Liver (tissue), 3 donors: ENCODE results near the gene OR51I1.

Source experiments
- FOXA1 ChIP-seq: IDR thresholded peaks from 2 replicates; pipeline ENCODE4 v1.6.1; 2016; ENCODE audit warnings: antibody characterized with exemption
- JUND ChIP-seq, 2 donors: IDR thresholded peaks; 2 replicates each; pipeline ENCODE4 v1.6.1; 2016; ENCODE audit warnings: antibody characterized with exemption in 2 of 2
- MAX ChIP-seq: IDR thresholded peaks from 2 replicates; pipeline ENCODE4 v1.6.1; 2016; ENCODE audit warnings: antibody characterized with exemption
- RAD21 ChIP-seq, 2 donors: IDR thresholded peaks; 2 replicates each; pipeline ENCODE4 v1.6.1; 2016; ENCODE audit warnings: antibody characterized with exemption in 2 of 2, mild to moderate bottlenecking in 2 of 2
- YY1 ChIP-seq: IDR thresholded peaks from 2 replicates; pipeline ENCODE4 v1.6.1; 2016; ENCODE audit warnings: antibody characterized with exemption, mild to moderate bottlenecking
- TF ChIP-seq, protein P1 (sequence below): fragments of 150-350 bp; IDR thresholded peaks from 2 replicates; pipeline ENCODE4 v1.5.1; 2017; ENCODE audit warnings: improper control_type of control experiment, low read depth, low read length; ENCODE audit not compliant: missing input control
- TF ChIP-seq, protein P2 (sequence below): IDR thresholded peaks from 2 replicates; pipeline ENCODE4 v1.6.1; 2016; ENCODE audit warnings: antibody characterized with exemption, mild to moderate bottlenecking
- TF ChIP-seq, protein P3 (sequence below): IDR thresholded peaks from 2 replicates; pipeline ENCODE4 v1.6.1; 2016; ENCODE audit warnings: antibody characterized with exemption
- donor health status: healthy.
- donor health status: healthy.

GRCh38 chr11:5398936-5399335 lies 42.4 kb downstream of the OR51I1 start:
- TF ChIP-seq, protein P1, sequence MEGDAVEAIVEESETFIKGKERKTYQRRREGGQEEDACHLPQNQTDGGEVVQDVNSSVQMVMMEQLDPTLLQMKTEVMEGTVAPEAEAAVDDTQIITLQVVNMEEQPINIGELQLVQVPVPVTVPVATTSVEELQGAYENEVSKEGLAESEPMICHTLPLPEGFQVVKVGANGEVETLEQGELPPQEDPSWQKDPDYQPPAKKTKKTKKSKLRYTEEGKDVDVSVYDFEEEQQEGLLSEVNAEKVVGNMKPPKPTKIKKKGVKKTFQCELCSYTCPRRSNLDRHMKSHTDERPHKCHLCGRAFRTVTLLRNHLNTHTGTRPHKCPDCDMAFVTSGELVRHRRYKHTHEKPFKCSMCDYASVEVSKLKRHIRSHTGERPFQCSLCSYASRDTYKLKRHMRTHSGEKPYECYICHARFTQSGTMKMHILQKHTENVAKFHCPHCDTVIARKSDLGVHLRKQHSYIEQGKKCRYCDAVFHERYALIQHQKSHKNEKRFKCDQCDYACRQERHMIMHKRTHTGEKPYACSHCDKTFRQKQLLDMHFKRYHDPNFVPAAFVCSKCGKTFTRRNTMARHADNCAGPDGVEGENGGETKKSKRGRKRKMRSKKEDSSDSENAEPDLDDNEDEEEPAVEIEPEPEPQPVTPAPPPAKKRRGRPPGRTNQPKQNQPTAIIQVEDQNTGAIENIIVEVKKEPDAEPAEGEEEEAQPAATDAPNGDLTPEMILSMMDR = no peak
- TF ChIP-seq YY1 (no peak), MAX (no peak), RAD21 (IDR thresholded peaks at IDR 0.05) (no peak), FOXA1 (no peak), JUND (IDR thresholded peaks at IDR 0.05) (no peak)
- TF ChIP-seq, protein P2, sequence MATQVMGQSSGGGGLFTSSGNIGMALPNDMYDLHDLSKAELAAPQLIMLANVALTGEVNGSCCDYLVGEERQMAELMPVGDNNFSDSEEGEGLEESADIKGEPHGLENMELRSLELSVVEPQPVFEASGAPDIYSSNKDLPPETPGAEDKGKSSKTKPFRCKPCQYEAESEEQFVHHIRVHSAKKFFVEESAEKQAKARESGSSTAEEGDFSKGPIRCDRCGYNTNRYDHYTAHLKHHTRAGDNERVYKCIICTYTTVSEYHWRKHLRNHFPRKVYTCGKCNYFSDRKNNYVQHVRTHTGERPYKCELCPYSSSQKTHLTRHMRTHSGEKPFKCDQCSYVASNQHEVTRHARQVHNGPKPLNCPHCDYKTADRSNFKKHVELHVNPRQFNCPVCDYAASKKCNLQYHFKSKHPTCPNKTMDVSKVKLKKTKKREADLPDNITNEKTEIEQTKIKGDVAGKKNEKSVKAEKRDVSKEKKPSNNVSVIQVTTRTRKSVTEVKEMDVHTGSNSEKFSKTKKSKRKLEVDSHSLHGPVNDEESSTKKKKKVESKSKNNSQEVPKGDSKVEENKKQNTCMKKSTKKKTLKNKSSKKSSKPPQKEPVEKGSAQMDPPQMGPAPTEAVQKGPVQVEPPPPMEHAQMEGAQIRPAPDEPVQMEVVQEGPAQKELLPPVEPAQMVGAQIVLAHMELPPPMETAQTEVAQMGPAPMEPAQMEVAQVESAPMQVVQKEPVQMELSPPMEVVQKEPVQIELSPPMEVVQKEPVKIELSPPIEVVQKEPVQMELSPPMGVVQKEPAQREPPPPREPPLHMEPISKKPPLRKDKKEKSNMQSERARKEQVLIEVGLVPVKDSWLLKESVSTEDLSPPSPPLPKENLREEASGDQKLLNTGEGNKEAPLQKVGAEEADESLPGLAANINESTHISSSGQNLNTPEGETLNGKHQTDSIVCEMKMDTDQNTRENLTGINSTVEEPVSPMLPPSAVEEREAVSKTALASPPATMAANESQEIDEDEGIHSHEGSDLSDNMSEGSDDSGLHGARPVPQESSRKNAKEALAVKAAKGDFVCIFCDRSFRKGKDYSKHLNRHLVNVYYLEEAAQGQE = no peak
- TF ChIP-seq, protein P3, sequence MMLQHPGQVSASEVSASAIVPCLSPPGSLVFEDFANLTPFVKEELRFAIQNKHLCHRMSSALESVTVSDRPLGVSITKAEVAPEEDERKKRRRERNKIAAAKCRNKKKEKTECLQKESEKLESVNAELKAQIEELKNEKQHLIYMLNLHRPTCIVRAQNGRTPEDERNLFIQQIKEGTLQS = no peak
